Nephron progenitor cell (in vitro differentiated cells): ENCODE measurements around the gene GATA5.

Source experiments
- DNase-seq: peaks from one replicate; pipeline ENCODE4 v3.0.0; 2021
- H3K27ac Mint-ChIP-seq: 2 replicates; pipeline ENCODE4 v1.8.0; 2021; ENCODE audit warnings: mild to moderate bottlenecking, moderate library complexity, mixed read lengths
- H3K27me3 Mint-ChIP-seq: 2 replicates; pipeline ENCODE4 v1.8.0; 2021; ENCODE audit warnings: mild to moderate bottlenecking, low read depth, mixed read lengths; ENCODE audit not compliant: poor library complexity
- H3K36me3 Mint-ChIP-seq: 2 replicates; pipeline ENCODE4 v1.8.0; 2021; ENCODE audit warnings: low read depth, mixed read lengths
- H3K4me1 Mint-ChIP-seq: 2 replicates; pipeline ENCODE4 v1.8.0; 2021; ENCODE audit warnings: mixed read lengths
- H3K4me3 Mint-ChIP-seq: 2 replicates; pipeline ENCODE4 v1.8.0; 2021; ENCODE audit warnings: mild to moderate bottlenecking, moderate library complexity, mixed read lengths
- H3K9me3 Mint-ChIP-seq: 2 replicates; pipeline ENCODE4 v1.8.0; 2021; ENCODE audit warnings: mild to moderate bottlenecking, moderate library complexity, mixed read lengths
- TF ChIP-seq, protein P1 (sequence below): fragments of 200-600 bp; sonication (generic); IDR thresholded peaks from 2 replicates; pipeline ENCODE4 v1.5.0; 2021; ENCODE audit warnings: antibody characterized with exemption

Gene GATA5

DNA sequence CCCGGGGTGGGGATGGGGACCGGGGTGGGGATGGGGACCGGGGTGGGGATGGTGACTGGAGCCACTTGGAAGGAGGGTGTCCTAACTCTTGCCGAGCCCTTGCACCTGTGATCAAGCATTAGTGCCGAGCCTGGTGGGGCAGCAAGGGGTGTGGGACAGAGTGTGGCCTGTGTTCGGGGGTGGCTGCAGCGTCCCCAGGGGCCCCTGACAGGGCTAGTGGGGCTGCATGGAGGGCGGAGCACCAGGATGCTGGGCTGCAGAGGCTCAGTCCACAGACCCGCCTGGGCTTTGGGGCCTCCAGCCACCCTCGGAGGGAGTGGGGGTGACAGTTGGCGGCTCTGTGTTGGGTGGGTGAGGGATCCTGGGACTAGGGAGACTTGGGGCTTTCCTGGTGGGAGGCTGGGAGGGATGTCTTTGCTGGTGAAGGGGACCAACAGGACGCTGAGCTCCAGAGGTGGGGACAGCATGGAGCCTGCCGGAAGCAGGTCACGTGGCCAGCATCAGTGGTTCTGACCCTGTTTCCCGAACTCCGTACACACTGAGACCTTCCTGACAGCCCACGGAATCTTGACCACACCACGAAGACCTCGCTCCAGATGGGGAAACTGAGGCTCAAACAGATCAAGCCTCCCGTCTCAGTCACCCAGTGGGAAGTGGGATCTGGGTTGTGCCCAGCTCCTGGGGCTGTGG is 53.0 kb downstream of the GATA5 start:
- Mint-ChIP-seq H3K36me3 (no peaks in the 10 kb centered on the region), H3K4me3 (no peak overlapping the region), H3K27me3 (peaks cover 11% of the 10 kb centered on the region), H3K4me1 (peaks cover 55% of the 10 kb centered on the region), H3K27ac (no peak overlapping the region), H3K9me3 (no peaks in the 10 kb centered on the region)
- TF ChIP-seq, protein P1, sequence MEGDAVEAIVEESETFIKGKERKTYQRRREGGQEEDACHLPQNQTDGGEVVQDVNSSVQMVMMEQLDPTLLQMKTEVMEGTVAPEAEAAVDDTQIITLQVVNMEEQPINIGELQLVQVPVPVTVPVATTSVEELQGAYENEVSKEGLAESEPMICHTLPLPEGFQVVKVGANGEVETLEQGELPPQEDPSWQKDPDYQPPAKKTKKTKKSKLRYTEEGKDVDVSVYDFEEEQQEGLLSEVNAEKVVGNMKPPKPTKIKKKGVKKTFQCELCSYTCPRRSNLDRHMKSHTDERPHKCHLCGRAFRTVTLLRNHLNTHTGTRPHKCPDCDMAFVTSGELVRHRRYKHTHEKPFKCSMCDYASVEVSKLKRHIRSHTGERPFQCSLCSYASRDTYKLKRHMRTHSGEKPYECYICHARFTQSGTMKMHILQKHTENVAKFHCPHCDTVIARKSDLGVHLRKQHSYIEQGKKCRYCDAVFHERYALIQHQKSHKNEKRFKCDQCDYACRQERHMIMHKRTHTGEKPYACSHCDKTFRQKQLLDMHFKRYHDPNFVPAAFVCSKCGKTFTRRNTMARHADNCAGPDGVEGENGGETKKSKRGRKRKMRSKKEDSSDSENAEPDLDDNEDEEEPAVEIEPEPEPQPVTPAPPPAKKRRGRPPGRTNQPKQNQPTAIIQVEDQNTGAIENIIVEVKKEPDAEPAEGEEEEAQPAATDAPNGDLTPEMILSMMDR = no peak
- no peak for DNase-seq

DNA sequence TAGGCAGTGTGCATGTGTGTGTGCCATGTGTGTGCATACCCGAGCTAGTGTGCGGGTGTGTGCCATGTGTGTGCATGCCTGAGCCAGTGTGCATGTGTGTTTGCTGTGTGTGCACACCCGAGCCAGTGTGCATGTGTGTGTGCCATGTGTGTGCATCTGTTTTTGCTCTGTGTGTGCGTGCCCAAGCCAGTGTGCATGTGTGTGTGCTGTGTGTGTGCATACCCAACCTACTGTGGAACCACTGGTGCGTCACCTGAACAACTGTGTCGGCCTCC is 54.1 kb downstream of the GATA5 start:
- Mint-ChIP-seq H3K4me1 (peaks cover 45% of the 10 kb centered on the region), H3K36me3 (no peaks in the 10 kb centered on the region), H3K27me3 (peaks cover 13% of the 10 kb centered on the region), H3K9me3 (no peaks in the 10 kb centered on the region), H3K27ac (no peak overlapping the region), H3K4me3 (no peak overlapping the region)
- DNase-seq = no peak
- TF ChIP-seq, protein P1 = no peak

DNA sequence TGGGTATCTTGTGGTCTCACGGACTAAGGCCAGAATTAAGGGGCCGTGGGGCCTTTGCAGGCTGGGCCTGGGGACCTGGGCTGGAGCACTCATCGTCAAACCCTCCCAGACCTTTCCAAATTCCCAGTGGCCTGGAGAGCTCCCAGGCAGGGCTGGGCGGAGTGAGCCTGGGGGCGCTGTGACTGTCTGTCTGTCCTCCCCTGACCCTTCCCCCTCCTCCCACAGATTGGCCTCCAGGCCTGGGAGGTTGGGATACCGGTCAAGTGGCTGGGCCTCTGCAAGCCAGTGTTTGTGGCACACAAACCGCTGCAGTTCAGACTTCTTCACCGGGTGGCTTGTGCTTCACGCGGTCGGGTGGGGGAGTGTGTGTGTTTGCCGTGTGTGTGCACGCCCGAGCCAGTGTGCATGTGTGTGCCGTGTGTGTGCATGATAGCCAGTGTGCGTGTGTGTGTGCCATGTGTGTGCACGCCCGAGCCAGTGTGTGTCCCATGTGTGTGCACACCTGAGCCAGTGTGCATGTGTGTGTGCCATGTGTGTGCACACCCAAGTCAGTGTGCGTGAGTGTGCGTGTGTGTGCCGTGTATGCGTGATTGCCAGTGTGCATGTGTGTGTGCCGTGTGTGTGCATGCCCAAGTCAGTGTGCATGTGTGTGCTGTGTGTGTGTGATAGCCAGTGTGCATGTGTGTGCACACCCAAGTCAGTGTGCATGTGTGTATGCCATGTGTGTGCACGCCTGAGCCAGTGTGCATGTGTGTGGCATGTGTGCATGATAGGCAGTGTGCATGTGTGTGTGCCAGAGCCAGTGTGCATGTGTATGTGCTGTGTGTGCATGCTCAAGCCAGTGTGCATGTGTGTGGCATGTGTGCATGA is 54.7 kb downstream of the GATA5 start:
- Mint-ChIP-seq H3K9me3 (no peaks in the 10 kb centered on the region), H3K4me3 (no peak overlapping the region), H3K27ac (no peak overlapping the region), H3K27me3 (peaks cover 13% of the 10 kb centered on the region), H3K4me1 (peaks cover 39% of the 10 kb centered on the region), H3K36me3 (no peaks in the 10 kb centered on the region)
- TF ChIP-seq, protein P1 = no peak
- DNase-seq = no peak

DNA sequence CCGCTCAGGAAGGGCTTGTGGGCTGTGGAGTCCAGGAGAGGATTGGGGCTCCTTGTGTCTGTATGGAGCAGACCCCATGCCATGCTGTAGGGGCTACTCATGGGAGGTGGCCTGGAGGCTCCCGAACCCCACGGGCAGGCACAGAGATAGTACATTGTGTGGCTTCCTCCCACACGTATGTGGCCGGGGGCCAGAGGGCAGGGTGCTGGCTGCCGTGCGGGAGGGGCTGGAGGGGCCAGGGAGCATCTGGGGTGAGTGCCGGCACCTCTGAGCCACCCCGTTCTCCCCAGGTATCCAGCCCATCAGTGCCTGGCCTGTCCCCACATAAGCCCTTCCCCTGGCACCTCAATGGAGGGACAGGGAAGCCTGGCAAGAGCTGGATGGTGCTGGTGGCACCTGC is 56.0 kb downstream of the GATA5 start:
- no peak overlapping the region for H3K27ac Mint-ChIP-seq
- H3K36me3 Mint-ChIP-seq = no peaks in the 10 kb centered on the region
- H3K4me1 Mint-ChIP-seq = peaks cover 31% of the 10 kb centered on the region
- H3K27me3 Mint-ChIP-seq = peaks cover 13% of the 10 kb centered on the region
- DNase-seq = no peak
- H3K4me3 Mint-ChIP-seq = no peak overlapping the region
- no peaks in the 10 kb centered on the region for H3K9me3 Mint-ChIP-seq
- TF ChIP-seq, protein P1 = no peak

DNA sequence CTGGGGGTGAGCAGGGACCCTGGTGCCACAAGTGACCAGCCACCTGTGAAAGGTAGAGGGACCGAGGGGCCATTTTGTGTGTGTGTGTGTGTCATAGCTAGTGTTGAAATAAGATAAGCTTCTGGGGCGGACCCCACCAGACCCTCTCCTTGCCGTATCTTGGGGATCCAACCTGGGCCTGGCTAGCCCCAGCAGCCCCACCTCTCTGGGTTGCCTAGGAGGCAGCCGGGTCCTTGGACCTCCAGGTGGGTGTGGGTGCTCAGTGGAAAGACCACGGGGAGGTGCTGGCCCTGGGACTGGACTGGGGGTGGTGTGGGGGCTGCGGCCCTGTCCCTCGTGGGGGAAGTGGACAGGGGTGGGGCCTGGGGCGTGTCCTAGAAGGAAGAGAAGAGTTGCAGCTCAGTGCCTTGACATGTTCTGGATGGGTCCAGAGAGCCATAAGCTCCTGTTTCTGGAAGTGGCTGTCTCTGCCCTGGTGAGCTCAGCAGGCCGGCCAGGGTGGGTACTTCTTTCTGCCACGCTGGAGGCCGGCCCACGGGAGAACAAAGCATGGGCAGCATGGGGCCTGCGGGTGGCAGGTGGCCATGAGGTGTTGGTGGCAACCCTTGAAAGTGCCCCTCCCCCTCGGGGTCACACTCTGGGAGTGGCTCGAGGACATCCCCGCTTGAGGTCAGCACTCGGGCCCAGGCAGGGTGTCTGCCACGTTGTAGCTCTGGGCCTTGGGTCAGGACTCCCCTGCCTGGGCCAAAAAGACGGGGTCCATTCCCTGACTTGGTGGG is 56.9 kb downstream of the GATA5 start:
- Mint-ChIP-seq H3K27me3 (peaks cover 10% of the 10 kb centered on the region), H3K27ac (no peak overlapping the region), H3K4me3 (no peak overlapping the region), H3K4me1 (peaks cover 25% of the 10 kb centered on the region), H3K36me3 (no peaks in the 10 kb centered on the region), H3K9me3 (no peaks in the 10 kb centered on the region)
- TF ChIP-seq, protein P1 = no peak
- DNase-seq = no peak
